ENCODE data around the gene KDF1. TPM values are rescaled to one million over a fixed set of nuclear protein-coding genes. Genes with fewer than 3 reads are reported as not detected.
"Not testable (repeated sequence)": the region's sequence is repeated elsewhere in the genome, so short reads cannot be mapped to it uniquely, and the experiment has no call there.

The KDF1 gene
- total and polyA plus RNA-seq, 2 donors (not counting 3 experiments of a cell fraction or from before 2014, with no cell fraction given), result not detected

GRCh38 chr1:26989403-26990109, 29.3 kb upstream of the KDF1 start:
- H3K27me3 ChIP-seq (ENCODE audit: control insufficient read depth in 2 of 2, insufficient read depth in 2 of 2, low read length in 2 of 2); BruUV-seq (replicated peaks); H3K36me3 ChIP-seq (ENCODE audit: control insufficient read depth in 2 of 2, extremely low read depth in 1 of 2, insufficient read depth in 2 of 2, low read length in 2 of 2); H3K9me1 ChIP-seq (replicated peaks; ENCODE audit: control insufficient read depth, extremely low read depth, insufficient read depth, low read length); H3K9ac ChIP-seq (replicated peaks; ENCODE audit: extremely low read depth, insufficient read depth, low read length); H3K79me2 ChIP-seq (ENCODE audit: control insufficient read depth, insufficient read depth, low read length); POLR2A ChIA-PET; H3K4me2 ChIP-seq (ENCODE audit: insufficient read depth, low read length); dilution Hi-C loops (cut with MboI; ENCODE audit: extremely low pct_ligation_motif_present, low sequenced_read_pairs); H3K9me3 ChIP-seq (replicated peaks; ENCODE audit: control insufficient read depth, insufficient read depth, low read length); H4K20me1 ChIP-seq (replicated peaks; ENCODE audit: control insufficient read depth, extremely low read depth, insufficient read depth, low read length); H3K4me3 ChIP-seq (replicated peaks in 1 of 3; ENCODE audit: insufficient read depth in 1 of 3, low read depth in 1 of 3, low read length in 3 of 3); DNase-seq (ENCODE audit: low read depth, low spot score); H2AFZ ChIP-seq (ENCODE audit: low read depth, low read length); H3K27ac ChIP-seq (ENCODE audit: insufficient read depth, low read depth, low read length): not testable (repeated sequence)
- peaks cover 29% of the 10 kb centered on the region for H3K4me1 ChIP-seq (ENCODE audit: control insufficient read depth, extremely low read depth, insufficient read depth, low read length)
- CTCF ChIA-PET, result interaction anchor here (0.7 to 1.7 kb wide), 4 partner anchors 8 to 57 kb away, joined by 3 to 10 read pairs (median 3); no protein-coding TSS in a partner anchor
- intact Hi-C loops (cut with micrococcal nuclease), result loop anchor here (1.0 kb wide), 1 partner anchor 22 kb away; no protein-coding TSS in a partner anchor
- FAIRE-seq, result peak; percentile 44

- no peaks in the 10 kb centered on the region for H4K20me1 ChIP-seq (replicated peaks; ENCODE audit: control insufficient read depth, extremely low read depth, insufficient read depth, low read length)
- dilution Hi-C loops (cut with MboI; ENCODE audit: extremely low pct_ligation_motif_present, low sequenced_read_pairs) (no loop called here), intact Hi-C loops (cut with micrococcal nuclease) (no loop called here)
- BruUV-seq (replicated peaks), result no TSS peak
- no peaks in the 10 kb centered on the region for H3K9me1 ChIP-seq (replicated peaks; ENCODE audit: control insufficient read depth, extremely low read depth, insufficient read depth, low read length)
- H3K9ac ChIP-seq (replicated peaks; ENCODE audit: extremely low read depth, insufficient read depth, low read length), result no peak overlapping the region
- no peaks in the 10 kb centered on the region for H3K9me3 ChIP-seq (replicated peaks; ENCODE audit: control insufficient read depth, insufficient read depth, low read length)
- H3K27ac ChIP-seq (ENCODE audit: insufficient read depth, low read depth, low read length), result no peak overlapping the region
- no peak overlapping the region for H3K4me2 ChIP-seq (ENCODE audit: insufficient read depth, low read length)
- H3K4me1 ChIP-seq (ENCODE audit: control insufficient read depth, extremely low read depth, insufficient read depth, low read length), result peaks cover 16% of the 10 kb centered on the region
- no peak for DNase-seq (ENCODE audit: low read depth, low spot score)
- H2AFZ ChIP-seq (ENCODE audit: low read depth, low read length), result no peak overlapping the region
- FAIRE-seq, result no peak
- TF ChIP-seq MAX (IDR thresholded peaks at IDR 0.05; ENCODE audit: insufficient read depth, insufficient read length), result no peak
- no peak for TF ChIP-seq EZH2 (IDR thresholded peaks at IDR 0.05; ENCODE audit: borderline replicate concordance, low read depth, low read length, severe bottlenecking)
- TF ChIP-seq POLR2A (IDR thresholded peaks at IDR 0.05; ENCODE audit: low read depth, low read length), result no peak
- no peak for TF ChIP-seq POLR2AphosphoS5 (IDR thresholded peaks at IDR 0.05; ENCODE audit: insufficient read depth, low read depth, low read length)
- TF ChIP-seq CTCF (IDR thresholded peaks at IDR 0.05; ENCODE audit: extremely low read depth in 1 of 2, insufficient read depth in 1 of 2, low read depth in 1 of 2, low read length in 2 of 2), result no peak
- no peak for TF ChIP-seq JUN (IDR thresholded peaks at IDR 0.05; ENCODE audit: borderline replicate concordance, insufficient read depth, insufficient read length, low read depth)
- no peak for TF ChIP-seq MYC (IDR thresholded peaks at IDR 0.05; ENCODE audit: low read depth, low read length)
- no peak for TF ChIP-seq FOS (IDR thresholded peaks at IDR 0.05; ENCODE audit: borderline replicate concordance, insufficient read depth, low read length)
- TF ChIP-seq GATA2 (IDR thresholded peaks at IDR 0.05; ENCODE audit: insufficient read depth, insufficient read length, low read depth, low read length), result no peak
- peaks cover 2 to 8% of the 10 kb centered on the region in 2 experiments for H3K27me3 ChIP-seq (ENCODE audit: control insufficient read depth in 2 of 2, insufficient read depth in 2 of 2, low read length in 2 of 2)
- ChIA-PET CTCF (interaction anchor here (1.1 to 3.1 kb wide), 7 partner anchors 8 to 125 kb away, joined by 3 to 12 read pairs (median 7); no protein-coding TSS in a partner anchor), POLR2A (no interaction called here)
- H3K36me3 ChIP-seq (ENCODE audit: control insufficient read depth in 2 of 2, extremely low read depth in 1 of 2, insufficient read depth in 2 of 2, low read length in 2 of 2), result no peaks in the 10 kb centered on the region
- H3K79me2 ChIP-seq (ENCODE audit: control insufficient read depth, insufficient read depth, low read length), result no peaks in the 10 kb centered on the region
- H3K4me3 ChIP-seq (replicated peaks in 1 of 3; ENCODE audit: insufficient read depth in 1 of 3, low read depth in 1 of 3, low read length in 3 of 3), result no peak overlapping the region
These were observed 26.4 kb upstream of the KDF1 start for GRCh38 chr1:26986658-26987057.

Data from endothelial cell of umbilical vein (primary cell).